ENCODE results near the gene ENG.

ENG gene

GRCh38 chr9:127770905-127771569 lies 83.4 kb downstream of the ENG start:
- peak overlapping the region; percentile 44 for H3K4me3 ChIP-seq (ENCODE audit: control insufficient read depth, low read depth, low read length)
- DNase-seq (ENCODE audit: low read depth): peak; percentile 94
- TF ChIP-seq, protein P1, sequence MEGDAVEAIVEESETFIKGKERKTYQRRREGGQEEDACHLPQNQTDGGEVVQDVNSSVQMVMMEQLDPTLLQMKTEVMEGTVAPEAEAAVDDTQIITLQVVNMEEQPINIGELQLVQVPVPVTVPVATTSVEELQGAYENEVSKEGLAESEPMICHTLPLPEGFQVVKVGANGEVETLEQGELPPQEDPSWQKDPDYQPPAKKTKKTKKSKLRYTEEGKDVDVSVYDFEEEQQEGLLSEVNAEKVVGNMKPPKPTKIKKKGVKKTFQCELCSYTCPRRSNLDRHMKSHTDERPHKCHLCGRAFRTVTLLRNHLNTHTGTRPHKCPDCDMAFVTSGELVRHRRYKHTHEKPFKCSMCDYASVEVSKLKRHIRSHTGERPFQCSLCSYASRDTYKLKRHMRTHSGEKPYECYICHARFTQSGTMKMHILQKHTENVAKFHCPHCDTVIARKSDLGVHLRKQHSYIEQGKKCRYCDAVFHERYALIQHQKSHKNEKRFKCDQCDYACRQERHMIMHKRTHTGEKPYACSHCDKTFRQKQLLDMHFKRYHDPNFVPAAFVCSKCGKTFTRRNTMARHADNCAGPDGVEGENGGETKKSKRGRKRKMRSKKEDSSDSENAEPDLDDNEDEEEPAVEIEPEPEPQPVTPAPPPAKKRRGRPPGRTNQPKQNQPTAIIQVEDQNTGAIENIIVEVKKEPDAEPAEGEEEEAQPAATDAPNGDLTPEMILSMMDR (conservative IDR thresholded peaks at IDR 0.05; ENCODE audit: control insufficient read depth, insufficient read depth, low read depth, low read length): no peak

GRCh38 chr9:127770583-127770904 lies 83.9 kb downstream of the ENG start:
- TF ChIP-seq, protein P1 (conservative IDR thresholded peaks at IDR 0.05; ENCODE audit: control insufficient read depth, insufficient read depth, low read depth, low read length): no peak
- no peak for DNase-seq (ENCODE audit: low read depth)
- no peak overlapping the region for H3K4me3 ChIP-seq (ENCODE audit: control insufficient read depth, low read depth, low read length)

DNA sequence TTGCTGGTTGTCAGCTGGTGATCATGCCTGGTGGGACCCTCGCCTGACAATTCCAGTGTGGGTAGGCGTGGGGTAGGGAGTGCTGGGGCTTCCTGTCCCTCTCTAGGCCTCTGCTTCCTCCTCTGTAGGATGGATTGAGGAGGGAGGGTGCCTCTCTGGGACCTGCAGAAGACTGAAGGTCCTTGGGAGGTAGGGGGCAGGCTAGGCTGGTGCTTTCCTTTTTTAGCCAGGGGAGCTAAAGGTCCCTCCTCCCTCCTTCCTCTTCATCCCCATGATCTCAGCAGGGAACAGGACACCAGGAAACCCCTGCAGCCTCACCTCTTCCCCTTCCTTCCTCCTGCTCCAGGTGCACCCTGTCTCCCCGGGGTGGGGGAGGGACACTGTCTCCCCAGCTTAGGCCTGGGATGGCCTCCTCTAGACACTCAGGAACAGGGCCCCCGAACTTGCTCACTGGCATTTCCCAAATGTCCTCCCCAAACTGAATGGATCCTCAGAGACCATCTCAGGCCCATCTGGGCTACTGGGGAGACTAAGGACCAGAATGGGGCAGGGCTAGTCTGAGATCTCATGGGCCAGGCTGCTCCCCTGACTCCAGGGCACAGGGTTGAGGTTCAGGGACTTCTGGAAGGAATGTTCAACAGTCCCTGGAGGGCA lies 84.4 kb downstream of the ENG start:
- H3K4me3 ChIP-seq (ENCODE audit: control insufficient read depth, low read depth, low read length): no peak overlapping the region
- DNase-seq (ENCODE audit: low read depth): no peak
- TF ChIP-seq, protein P1 (conservative IDR thresholded peaks at IDR 0.05; ENCODE audit: control insufficient read depth, insufficient read depth, low read depth, low read length): no peak

DNA sequence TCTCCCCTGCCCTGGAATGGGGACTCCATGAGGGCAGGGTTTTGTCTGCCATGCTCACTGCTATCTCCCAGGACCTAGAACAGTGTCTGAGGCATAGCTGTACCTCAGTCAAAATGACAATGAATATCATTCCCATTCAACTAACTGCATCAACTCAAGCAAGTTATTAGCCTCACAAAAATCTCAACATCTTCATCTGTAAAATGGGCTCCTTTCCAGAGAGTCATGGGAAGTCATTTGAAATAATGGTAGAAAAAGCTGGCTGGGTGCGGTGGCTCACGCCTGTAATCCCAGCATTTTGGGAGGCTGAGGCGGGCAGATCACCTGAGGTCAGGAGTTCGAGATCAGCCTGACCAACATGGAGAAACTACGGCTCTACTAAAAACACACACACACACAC lies 85.4 kb downstream of the ENG start:
- no peak overlapping the region for H3K4me3 ChIP-seq (ENCODE audit: control insufficient read depth, low read depth, low read length)
- TF ChIP-seq, protein P1 (conservative IDR thresholded peaks at IDR 0.05; ENCODE audit: control insufficient read depth, insufficient read depth, low read depth, low read length): no peak
- no peak for DNase-seq (ENCODE audit: low read depth)

GRCh38 chr9:127768698-127769097 lies 85.8 kb downstream of the ENG start:
- no peak for DNase-seq (ENCODE audit: low read depth)
- TF ChIP-seq, protein P1 (conservative IDR thresholded peaks at IDR 0.05; ENCODE audit: control insufficient read depth, insufficient read depth, low read depth, low read length): no peak
- H3K4me3 ChIP-seq (ENCODE audit: control insufficient read depth, low read depth, low read length): no peak overlapping the region

- TF ChIP-seq, protein P1 (conservative IDR thresholded peaks at IDR 0.05; ENCODE audit: control insufficient read depth, insufficient read depth, low read depth, low read length): no peak
- no peak overlapping the region for H3K4me3 ChIP-seq (ENCODE audit: control insufficient read depth, low read depth, low read length)
- no peak for DNase-seq (ENCODE audit: low read depth)
Measured at GRCh38 chr9:127767909-127768331, 86.5 kb downstream of the ENG start.

Data from fibroblast of mammary gland (primary cell).